Measurements from ENCODE around the gene RARRES1. TPM values are rescaled to one million over a fixed set of nuclear protein-coding genes. Genes with fewer than 3 reads are reported as not detected.

RARRES1 gene
- total and polyA plus RNA-seq, 2 experiments from 2014 or later, result 0.10 to 0.82 TPM

GRCh38 chr3:158733656-158734055 lies 1.4 kb upstream of the RARRES1 start:
- H3K4me2 ChIP-seq, result no peak overlapping the region
- H3K36me3 Mint-ChIP-seq (ENCODE audit: low read depth), result peaks cover 5% of the 10 kb centered on the region; the same call in 1 of the 3 replicates
- H3K9me2 ChIP-seq (ENCODE audit: insufficient read depth), result no peaks in the 10 kb centered on the region
- ATAC-seq, result no peak
- peaks cover 30% of the 10 kb centered on the region for H3K27me3 ChIP-seq (ENCODE audit: insufficient read depth)
- peaks cover 7% of the 10 kb centered on the region; the same call in 1 of the 2 replicates for H3K4me1 ChIP-seq (ENCODE audit: insufficient read depth)
- no peaks in the 10 kb centered on the region for H4K20me1 ChIP-seq (replicated peaks; ENCODE audit: insufficient read depth)
- peak overlapping the region; percentile 28; the same call in 1 of the 3 replicates for H3K4me3 Mint-ChIP-seq
- H3K27me3 Mint-ChIP-seq (ENCODE audit: insufficient read depth, low read depth, poor library complexity), result peaks cover 16% of the 10 kb centered on the region
- no peaks in the 10 kb centered on the region for H3F3A ChIP-seq (replicated peaks; ENCODE audit: low read depth)
- H3K4me3 ChIP-seq, result no peak overlapping the region
- H3K27ac ChIP-seq (ENCODE audit: low read depth), result no peak overlapping the region
- H3K27ac Mint-ChIP-seq, result no peak overlapping the region
- no peaks in the 10 kb centered on the region for H3K36me3 ChIP-seq (ENCODE audit: insufficient read depth)
- H3K4me1 Mint-ChIP-seq, result no peaks in the 10 kb centered on the region
- DNase-seq (ENCODE audit: low spot score), result no peak
- no peak for TF ChIP-seq ETS1 (IDR thresholded peaks at IDR 0.05)
- TF ChIP-seq CTCF (conservative IDR thresholded peaks at IDR 0.05; ENCODE audit: low read depth in 2 of 2), result no peak
- no peak for TF ChIP-seq NANOG (IDR thresholded peaks at IDR 0.05; ENCODE audit: borderline replicate concordance)
- no peak for TF ChIP-seq JUNB (IDR thresholded peaks at IDR 0.05; ENCODE audit: unreplicated experiment)
- TF ChIP-seq EZH2 (IDR thresholded peaks at IDR 0.05; ENCODE audit: low read depth, unreplicated experiment), result no peak
- TF ChIP-seq ZNF462 (CRISPR knock-in tag; IDR thresholded peaks at IDR 0.05), result no peak
- TF ChIP-seq POLR2AphosphoS5 (IDR thresholded peaks at IDR 0.05; ENCODE audit: low read depth), result no peak
- TF ChIP-seq CREB1 (CRISPR knock-in tag; IDR thresholded peaks at IDR 0.05; ENCODE audit: low read depth), result no peak
- no peak for TF ChIP-seq REST (IDR thresholded peaks at IDR 0.05; ENCODE audit: unreplicated experiment)
- TF ChIP-seq EZH2phosphoT487 (IDR thresholded peaks at IDR 0.05; ENCODE audit: unreplicated experiment), result no peak
- TF ChIP-seq STAT1 (IDR thresholded peaks at IDR 0.05; ENCODE audit: unreplicated experiment), result no peak
- TF ChIP-seq ZNF114 (CRISPR knock-in tag; IDR thresholded peaks at IDR 0.05), result no peak
- TF ChIP-seq ZNF331 (CRISPR knock-in tag; IDR thresholded peaks at IDR 0.05; ENCODE audit: low read depth), result no peak
- peaks cover 4% of the 10 kb centered on the region; the same call in 2 of the 3 replicates for H3K9me3 Mint-ChIP-seq
- no peak overlapping the region for H2AFZ ChIP-seq
- no peaks in the 10 kb centered on the region for H3K79me2 ChIP-seq (replicated peaks; ENCODE audit: insufficient read depth)

Data from GM23338 (cell line).